CD4-positive, alpha-beta T cell treated with Interleukin-12 subunit alpha and Interleukin-12 subunit beta, for 1 hour (primary cell): Measurements from ENCODE around the gene SYT12.
"Not testable (repeated sequence)": the region's sequence is repeated elsewhere in the genome, so short reads cannot be mapped to it uniquely, and the experiment has no call there.

Experiments
- DNase-seq: peaks from one replicate; pipeline ENCODE4 v3.0.0-alpha.2; 2020

The SYT12 gene

GRCh38 chr11:67001332-67001731 is 21.6 kb upstream of the SYT12 start:
- no peak for DNase-seq

DNA sequence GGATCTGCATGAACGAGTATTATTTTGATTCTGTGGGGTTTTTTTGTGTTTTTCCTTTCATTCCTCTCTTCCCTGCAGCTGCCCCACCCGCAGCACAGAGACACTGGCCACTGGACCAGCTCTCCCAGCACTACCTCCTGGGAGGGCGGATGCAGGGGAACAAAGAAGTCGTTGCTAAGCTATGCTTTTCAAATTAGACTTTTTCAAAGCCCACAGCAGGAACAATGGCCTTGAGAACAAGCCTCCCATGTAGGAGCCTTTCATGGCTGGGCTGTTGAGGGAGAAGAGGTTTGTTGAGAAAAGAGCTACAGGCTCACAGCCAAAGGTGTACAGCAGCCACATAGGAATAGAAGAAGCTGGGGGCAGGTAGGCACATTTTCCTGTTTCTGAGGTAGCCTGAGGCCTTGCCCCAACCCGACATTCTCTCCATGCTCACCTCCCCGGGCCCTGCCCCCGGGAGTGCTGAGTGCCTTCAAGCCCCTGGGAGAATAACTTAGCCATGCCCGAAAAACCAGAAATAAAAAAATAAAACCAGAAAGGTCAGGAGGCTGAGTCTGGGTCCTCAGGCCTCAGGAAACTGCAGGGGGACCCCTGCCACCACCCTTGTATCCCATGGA is 20.5 kb upstream of the SYT12 start:
- no peak for DNase-seq

GRCh38 chr11:67002921-67003411 is 20.0 kb upstream of the SYT12 start:
- DNase-seq: no peak

GRCh38 chr11:67005200-67005599 is 17.7 kb upstream of the SYT12 start:
- DNase-seq: not testable (repeated sequence)

DNA sequence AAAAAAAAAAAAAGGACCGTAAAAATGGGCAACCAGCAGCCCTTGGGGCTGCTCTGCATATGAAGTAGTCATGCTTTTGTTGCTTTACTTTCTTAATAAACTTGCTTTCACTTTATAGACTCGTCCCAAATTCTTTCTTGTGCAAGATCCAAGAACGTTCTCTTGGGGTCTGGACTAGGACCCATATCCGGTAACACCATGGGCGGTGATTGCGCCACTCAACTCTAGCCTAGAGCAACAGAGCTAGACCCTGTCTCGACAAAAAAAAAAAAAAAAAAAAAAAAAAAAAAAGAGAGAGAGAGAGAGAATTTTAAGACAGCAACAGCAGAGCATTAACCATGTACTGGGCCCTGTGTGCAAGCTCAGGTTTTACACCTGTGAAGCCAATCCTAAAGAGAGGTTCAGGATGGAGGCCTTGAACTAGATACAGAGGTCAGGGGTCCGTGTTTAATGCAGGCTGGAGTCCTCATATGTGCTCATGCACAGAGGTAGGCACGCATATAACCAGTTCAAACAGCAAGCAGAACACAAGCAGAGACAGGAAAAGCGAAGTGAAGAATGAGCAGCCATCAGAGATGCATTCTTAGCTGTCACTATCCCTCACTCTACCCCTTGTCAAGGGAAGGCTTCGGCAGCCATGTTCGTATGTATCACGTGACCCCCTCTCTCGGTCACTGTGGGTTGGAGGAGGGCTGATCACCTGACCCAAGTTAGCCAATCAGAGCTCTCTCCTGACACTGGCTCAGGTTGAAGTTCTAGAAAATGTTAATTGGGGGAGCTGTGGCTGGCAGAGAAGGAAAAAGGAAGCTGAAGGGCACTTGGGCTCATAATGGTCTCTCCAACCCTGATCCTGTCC is 16.7 kb upstream of the SYT12 start:
- peak; percentile 27 for DNase-seq

GRCh38 chr11:67007126-67007525 is 15.8 kb upstream of the SYT12 start:
- DNase-seq: no peak

DNA sequence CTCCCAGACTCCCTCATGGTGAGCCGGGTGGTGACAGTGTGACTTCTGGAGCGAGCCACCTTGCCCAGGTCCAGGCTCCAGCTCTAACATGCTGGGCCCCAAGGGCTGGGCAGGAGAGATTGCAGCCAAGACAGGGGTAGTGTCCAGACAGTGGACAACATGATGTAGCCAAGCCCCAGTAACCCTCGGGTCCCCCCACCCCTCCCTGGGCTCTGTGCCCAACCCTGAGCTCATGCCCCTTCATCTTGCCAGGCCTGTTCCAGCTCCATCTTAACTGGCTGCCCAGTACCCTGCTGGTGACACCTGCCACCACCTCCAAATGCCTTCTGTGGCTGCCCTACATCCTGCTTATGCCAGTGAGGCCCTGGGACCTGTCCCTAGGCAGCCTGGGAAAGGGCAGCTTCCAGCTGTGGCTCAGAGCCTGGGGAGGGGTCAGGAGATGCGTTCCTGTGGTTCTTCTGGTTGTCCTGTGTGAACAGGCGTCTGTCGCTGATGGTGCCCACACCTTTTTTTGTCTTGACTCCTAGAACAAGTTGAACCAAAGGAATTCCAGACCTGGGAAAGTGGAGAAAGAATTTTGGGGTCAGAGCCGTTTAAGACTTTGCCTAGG is 12.5 kb upstream of the SYT12 start:
- no peak for DNase-seq

DNA sequence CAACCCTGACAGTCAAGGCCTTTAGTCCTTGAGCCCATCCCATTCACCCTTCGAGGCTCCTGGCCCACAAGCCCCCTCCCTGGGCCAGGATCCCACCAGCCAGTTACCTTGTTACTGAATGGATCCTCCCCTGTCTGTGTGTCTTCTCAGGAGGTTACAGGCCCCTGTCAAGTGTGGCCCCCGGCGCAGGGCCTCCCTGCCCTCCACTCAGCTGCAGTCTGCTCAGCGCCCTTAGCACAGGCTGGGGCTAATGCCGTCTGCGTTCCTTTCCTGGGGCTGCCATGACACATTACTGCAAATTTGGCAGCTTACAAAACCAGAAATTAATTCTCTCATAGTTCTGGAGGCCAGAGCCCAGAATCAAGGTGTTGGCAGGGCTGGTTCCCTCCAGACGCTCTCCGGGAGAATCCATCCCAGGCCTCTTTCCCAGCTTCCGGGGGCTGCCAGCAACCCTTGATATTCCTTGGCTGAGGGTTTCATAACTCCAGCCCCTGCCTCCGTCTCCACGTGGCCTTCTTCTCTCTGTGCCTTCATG is 9.4 kb upstream of the SYT12 start:
- no peak for DNase-seq

GRCh38 chr11:67014343-67014742 is 8.6 kb upstream of the SYT12 start:
- no peak for DNase-seq

DNA sequence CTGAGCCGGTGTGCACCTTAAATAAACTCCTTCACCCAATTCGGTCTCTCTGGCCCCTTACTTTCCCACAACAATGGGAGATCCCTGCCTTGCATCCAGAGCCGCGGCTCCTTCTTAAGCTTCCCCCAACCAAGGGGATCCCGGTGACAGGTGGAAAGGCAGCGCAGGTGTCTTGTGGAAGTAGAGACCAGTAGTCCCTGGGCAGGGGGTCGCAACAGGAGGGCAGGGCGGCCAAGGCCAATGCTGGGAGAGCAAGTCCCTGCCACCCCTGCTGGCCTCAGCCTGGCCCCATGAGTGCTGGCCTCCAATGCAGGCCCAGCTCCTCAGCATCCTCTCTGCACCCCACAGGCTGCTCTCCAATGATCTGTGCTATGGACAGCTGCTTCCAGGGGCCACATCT is 7.9 kb upstream of the SYT12 start:
- DNase-seq: no peak

DNA sequence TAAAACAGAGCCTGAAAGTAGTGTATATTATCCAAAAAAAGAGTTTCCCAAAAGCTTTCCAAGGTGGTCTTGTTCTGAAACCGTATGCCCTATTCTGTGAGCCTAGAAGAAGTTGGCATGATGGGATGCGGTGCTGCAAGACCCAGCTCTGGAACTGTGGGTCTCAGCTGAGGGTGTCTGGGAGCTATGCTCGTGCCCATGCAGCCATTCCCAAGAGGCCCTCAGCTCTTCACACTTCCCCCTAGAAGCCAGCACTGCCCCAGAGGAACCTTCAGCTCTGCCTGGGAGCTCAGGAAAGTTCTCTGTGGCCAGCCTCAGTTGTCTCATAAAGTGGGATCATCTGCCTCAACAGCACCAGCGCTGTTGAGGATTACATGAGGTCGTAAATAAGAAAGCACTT is 6.4 kb upstream of the SYT12 start:
- no peak for DNase-seq

- no peak for DNase-seq
Observed at GRCh38 chr11:67020949-67021348, 2.0 kb upstream of the SYT12 start.

GRCh38 chr11:67022341-67022933 is 497 bp upstream of the SYT12 start:
- no peak for DNase-seq

- no peak for DNase-seq
Observed at GRCh38 chr11:67023957-67024353, 1.0 kb downstream of the SYT12 start.

GRCh38 chr11:67024410-67024809 is 1.5 kb downstream of the SYT12 start:
- DNase-seq: peak; percentile 66

- DNase-seq: no peak
Observed at GRCh38 chr11:67024966-67025365, 2.0 kb downstream of the SYT12 start.

- no peak for DNase-seq
Observed at GRCh38 chr11:67025750-67026149, 2.8 kb downstream of the SYT12 start.

DNA sequence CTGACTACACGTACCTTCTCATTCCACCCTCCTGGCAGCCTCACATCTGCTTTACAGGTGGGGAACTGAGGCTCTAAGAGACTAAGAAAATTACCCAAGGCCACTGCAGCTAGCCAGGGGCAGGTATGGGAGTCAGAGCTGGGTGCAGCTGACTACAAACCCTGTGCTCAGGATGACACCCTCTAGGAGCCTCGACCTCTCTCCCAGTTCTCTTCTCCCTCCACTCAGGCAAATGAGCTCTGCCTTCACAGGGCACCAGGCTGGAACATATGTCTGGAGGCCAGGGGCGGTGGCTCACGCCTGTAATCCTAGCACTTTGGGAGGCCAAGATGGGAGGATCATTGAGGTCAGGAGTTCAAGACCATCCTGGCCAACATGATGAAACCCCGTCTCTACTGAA is 4.0 kb downstream of the SYT12 start:
- DNase-seq: no peak

GRCh38 chr11:67027483-67027930 is 4.6 kb downstream of the SYT12 start:
- DNase-seq: no peak

- DNase-seq: no peak
Observed at GRCh38 chr11:67027943-67028542, 5.1 kb downstream of the SYT12 start.

DNA sequence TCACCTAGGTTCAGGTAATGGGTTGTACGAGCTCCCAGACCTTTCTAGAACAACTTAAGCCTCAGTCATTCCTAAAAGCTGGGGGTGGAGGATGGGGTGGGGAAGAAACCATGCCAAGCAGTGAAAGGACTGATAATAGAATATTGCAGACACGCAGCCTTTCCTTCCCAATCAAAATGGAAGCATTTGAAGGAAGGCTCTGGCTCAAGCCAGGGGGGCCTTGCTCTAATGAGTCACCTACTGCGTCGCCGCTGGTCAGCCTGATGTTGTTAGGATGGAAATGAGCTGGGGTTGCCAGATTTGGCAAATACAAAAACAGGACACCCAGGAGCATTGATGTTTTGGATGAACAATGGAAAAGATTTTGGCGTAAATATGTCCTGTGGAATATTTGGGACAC is 6.2 kb downstream of the SYT12 start:
- no peak for DNase-seq

- no peak for DNase-seq
Observed at GRCh38 chr11:67030976-67031375, 8.0 kb downstream of the SYT12 start.
